Tibial artery (tissue), 4 donors: ENCODE results near the gene CLDN2.

ENCODE experiments used
- DNase-seq, 2 donors: peaks; one replicate each; pipeline ENCODE4 v3.0.0-alpha.2; 2019
- H3K27ac ChIP-seq, 2 donors: fragments of 200-600 bp; sonication (generic) in 1 of 2; 1 replicate in 1 of 2; 2 replicates in 1 of 2; pipeline ENCODE4 v1.5.1; 2018 to 2019; ENCODE audit warnings: mild to moderate bottlenecking in 1 of 2
- H3K27me3 ChIP-seq, 2 donors: fragments of 200-600 bp; sonication (generic) in 1 of 2; one replicate each; pipeline versions ENCODE4 v1.5.1 to v1.6.0; 2016 to 2019
- H3K36me3 ChIP-seq, 3 donors: fragments of 200-600 bp; sonication (generic) in 2 of 3; one replicate each; pipeline ENCODE4 v1.5.1; 2016 to 2019; ENCODE audit warnings: mild to moderate bottlenecking in 2 of 3
- H3K4me1 ChIP-seq, 4 donors: fragments of 200-600 bp; sonication (generic) in 2 of 4; 1 replicate in 3 of 4; 2 replicates in 1 of 4; pipeline ENCODE4 v1.5.1; 2016 to 2019
- H3K4me3 ChIP-seq, 2 donors: fragments of 200-600 bp; sonication (generic) in 1 of 2; 1 replicate in 1 of 2; 2 replicates in 1 of 2; pipeline ENCODE4 v1.5.1; 2018 to 2019; ENCODE audit warnings: mild to moderate bottlenecking in 2 of 2
- H3K9me3 ChIP-seq, 3 donors: fragments of 200-600 bp; sonication (generic) in 1 of 3; one replicate each; pipeline ENCODE4 v1.5.1; 2016 to 2019
- intact Hi-C: fragments of 100-400 bp; cut with DNase I; formaldehyde crosslinking; loops from one replicate; pipeline ENCODE4 v1.15.0; 2023; ENCODE audit warnings: low total_unique reads
- TF ChIP-seq, protein P1 (sequence below), 2 experiments: fragments of 200-600 bp in 1 of 2; fragments of 450-650 bp in 1 of 2; IDR thresholded peaks; one replicate each; pipeline ENCODE4 v1.5.1; 2017 to 2019; ENCODE audit warnings: antibody characterized with exemption in 2 of 2, mild to moderate bottlenecking in 1 of 2, moderate library complexity in 1 of 2

CLDN2 gene

DNA sequence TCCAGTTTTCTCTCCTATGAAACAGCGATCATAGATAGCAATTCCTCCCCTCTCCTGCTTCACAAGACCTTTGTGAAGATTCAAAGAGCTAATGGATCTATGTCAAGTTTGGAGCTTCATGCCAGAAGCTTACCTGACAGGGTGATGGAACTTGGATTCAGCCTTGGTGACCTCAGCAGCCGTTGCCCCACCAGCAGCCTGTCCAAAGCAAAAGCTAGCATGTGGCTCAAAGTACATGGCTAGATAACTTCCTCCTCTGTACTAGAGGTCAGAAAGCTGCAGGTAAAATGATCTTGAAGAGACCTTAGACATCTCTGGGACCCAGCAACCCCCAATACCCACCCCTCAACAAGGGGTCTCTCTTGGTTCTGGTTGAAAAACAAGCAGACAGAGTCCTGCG is 18.9 kb upstream of the CLDN2 start:
- H3K4me1 ChIP-seq: peaks cover 0 to 6% (median 0%) of the 10 kb centered on the region in 4 donors
- DNase-seq: no peak
- no peaks in the 10 kb centered on the region for H3K36me3 ChIP-seq
- H3K4me3 ChIP-seq: no peak overlapping the region
- intact Hi-C loops: no loop called here
- H3K9me3 ChIP-seq: no peaks in the 10 kb centered on the region
- no peaks in the 10 kb centered on the region for H3K27me3 ChIP-seq
- TF ChIP-seq, protein P1, sequence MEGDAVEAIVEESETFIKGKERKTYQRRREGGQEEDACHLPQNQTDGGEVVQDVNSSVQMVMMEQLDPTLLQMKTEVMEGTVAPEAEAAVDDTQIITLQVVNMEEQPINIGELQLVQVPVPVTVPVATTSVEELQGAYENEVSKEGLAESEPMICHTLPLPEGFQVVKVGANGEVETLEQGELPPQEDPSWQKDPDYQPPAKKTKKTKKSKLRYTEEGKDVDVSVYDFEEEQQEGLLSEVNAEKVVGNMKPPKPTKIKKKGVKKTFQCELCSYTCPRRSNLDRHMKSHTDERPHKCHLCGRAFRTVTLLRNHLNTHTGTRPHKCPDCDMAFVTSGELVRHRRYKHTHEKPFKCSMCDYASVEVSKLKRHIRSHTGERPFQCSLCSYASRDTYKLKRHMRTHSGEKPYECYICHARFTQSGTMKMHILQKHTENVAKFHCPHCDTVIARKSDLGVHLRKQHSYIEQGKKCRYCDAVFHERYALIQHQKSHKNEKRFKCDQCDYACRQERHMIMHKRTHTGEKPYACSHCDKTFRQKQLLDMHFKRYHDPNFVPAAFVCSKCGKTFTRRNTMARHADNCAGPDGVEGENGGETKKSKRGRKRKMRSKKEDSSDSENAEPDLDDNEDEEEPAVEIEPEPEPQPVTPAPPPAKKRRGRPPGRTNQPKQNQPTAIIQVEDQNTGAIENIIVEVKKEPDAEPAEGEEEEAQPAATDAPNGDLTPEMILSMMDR (IDR thresholded peaks at IDR 0.05): no peak
- H3K27ac ChIP-seq: no peak overlapping the region

DNA sequence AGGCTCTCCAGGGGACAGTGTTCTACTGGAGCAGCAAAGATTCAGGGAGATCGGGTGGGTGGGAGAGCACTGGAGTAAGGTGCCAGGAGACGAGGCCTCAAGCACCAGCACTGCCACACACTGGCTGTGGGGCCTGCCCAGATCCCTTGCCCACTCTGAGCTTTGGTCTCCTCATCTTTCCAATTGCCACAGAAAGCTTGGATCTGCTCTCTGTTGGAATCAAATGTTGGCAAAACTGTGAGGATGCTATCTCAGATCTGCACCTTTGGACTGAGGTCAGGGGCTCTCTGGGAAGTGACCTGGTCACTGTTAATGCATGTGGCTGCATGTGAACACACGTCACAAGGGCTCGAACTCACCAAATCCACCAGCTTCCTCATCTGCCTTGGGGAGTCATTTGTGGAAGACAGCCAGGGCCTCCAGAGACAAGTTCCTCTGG is 18.4 kb upstream of the CLDN2 start:
- no peak for DNase-seq
- Histone ChIP-seq H3K9me3 (no peaks in the 10 kb centered on the region), H3K27me3 (no peaks in the 10 kb centered on the region), H3K4me1 (peaks cover 0 to 6% (median 0%) of the 10 kb centered on the region in 4 donors), H3K36me3 (no peaks in the 10 kb centered on the region), H3K4me3 (no peak overlapping the region), H3K27ac (no peak overlapping the region)
- intact Hi-C loops: no loop called here
- TF ChIP-seq, protein P1 (IDR thresholded peaks at IDR 0.05): no peak

DNA sequence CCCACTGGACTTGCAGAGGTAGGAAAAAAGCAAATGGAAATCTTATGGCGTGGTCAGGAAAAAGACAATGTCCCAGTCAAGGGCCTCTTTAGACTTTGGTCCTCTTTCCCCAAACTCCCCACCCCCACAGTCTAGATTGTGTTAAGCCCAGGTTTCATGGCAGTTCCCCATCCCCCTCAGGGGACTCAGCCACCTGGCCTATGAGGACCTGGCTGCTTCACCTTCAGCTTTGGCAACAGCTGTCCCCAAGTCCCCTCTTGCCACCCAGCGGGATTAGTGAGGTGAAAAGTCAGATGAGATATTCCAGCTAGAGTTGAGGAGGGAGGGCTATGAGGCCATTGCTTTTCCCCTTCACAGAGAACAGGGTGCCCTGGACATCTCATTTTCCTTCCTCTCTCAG is 17.5 kb upstream of the CLDN2 start:
- intact Hi-C loops: no loop called here
- Histone ChIP-seq H3K4me3 (no peak overlapping the region), H3K27me3 (no peaks in the 10 kb centered on the region), H3K27ac (no peak overlapping the region), H3K9me3 (no peaks in the 10 kb centered on the region), H3K4me1 (peaks cover 0 to 6% (median 0%) of the 10 kb centered on the region in 4 donors), H3K36me3 (no peaks in the 10 kb centered on the region)
- DNase-seq: no peak
- TF ChIP-seq, protein P1 (IDR thresholded peaks at IDR 0.05): no peak

DNA sequence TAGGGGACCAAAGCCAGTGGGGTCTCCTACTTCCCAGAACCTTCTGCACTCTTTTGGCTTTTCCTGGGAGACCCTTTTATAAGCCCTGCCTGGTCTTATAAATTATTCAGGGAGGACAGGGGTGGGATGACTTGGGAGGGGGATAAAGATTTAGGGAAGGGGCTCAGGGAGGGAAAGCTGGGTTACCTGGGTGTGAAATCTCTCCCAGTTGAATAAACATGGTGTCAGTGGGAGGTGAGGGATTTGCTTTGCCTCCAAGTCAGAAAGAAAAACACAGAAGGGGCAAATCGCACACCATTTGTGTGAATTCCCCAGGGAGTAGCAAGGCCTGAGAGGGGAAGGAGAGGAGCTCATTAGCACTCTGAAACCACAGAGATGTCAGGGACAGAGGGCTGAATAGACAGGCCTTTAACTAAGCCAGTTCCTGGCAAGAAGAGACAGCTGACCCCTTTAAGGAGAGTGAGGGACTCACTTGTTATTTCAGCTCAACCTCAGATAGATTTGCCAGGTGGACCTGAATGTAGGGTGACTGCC is 16.8 kb upstream of the CLDN2 start, which contains the start of gene RIPPLY1:
TSS of gene RIPPLY1 (minus strand) at position 51 of the 534 bp plus-strand sequence. CDS start 54 bp downstream, outside the sequence.
- Histone ChIP-seq H3K4me3 (no peak within 1 kb of the TSS), H3K9me3 (no peaks in the 10 kb centered on the region), H3K27ac (peak within 1 kb of the TSS; percentile 28 to 33), H3K36me3 (no peaks in the 10 kb centered on the region), H3K27me3 (no peaks in the 10 kb centered on the region), H3K4me1 (peaks cover 0 to 6% (median 0%) of the 10 kb centered on the region in 4 donors)
- intact Hi-C loops: no loop called here
- DNase-seq: no peak
- TF ChIP-seq, protein P1 (IDR thresholded peaks at IDR 0.05): no peak

DNA sequence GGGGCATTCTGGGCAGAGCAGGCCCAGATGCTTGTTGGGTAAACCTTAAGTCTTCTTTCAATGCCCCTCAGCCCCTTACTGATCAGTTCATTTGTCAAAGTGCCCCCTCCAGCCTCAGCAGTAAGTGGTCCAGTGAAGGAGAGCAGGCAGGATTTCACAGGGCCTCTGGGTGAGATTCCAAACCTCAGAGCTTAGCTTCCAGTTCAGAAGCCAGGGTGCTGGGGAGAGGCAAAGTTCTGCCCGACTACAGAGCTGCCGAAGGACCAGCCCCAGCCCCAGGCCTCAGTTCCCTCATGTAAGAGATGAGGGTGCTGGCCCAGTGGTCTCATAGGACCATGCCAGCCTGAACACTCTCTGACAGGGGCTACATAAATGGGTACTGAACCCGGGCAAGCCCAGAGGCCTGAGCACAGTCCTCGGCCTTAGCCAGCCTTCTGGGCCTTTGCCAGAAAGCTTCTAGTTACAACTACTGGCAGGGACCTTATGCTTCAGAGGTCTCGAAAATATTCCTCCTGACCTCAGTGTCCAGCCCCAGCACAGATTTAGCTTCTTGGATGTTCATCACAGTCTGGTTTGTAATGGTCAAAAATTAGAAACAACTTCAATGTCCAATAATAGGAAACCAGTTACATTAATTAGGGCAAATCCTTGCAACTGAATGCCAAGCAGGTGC is 16.2 kb upstream of the CLDN2 start:
- no peak overlapping the region for H3K4me3 ChIP-seq
- H3K36me3 ChIP-seq: no peaks in the 10 kb centered on the region
- peaks cover 0 to 6% (median 0%) of the 10 kb centered on the region in 4 donors for H3K4me1 ChIP-seq
- TF ChIP-seq, protein P1 (IDR thresholded peaks at IDR 0.05): no peak
- DNase-seq: no peak
- intact Hi-C loops: no loop called here
- no peaks in the 10 kb centered on the region for H3K27me3 ChIP-seq
- no peaks in the 10 kb centered on the region for H3K9me3 ChIP-seq
- H3K27ac ChIP-seq: peak overlapping the region; percentile 28 to 33
